ENCODE results near the gene WNT1. TPM values are rescaled to one million over a fixed set of nuclear protein-coding genes. Genes with fewer than 3 reads are reported as not detected.

The WNT1 gene
- total RNA-seq, 4 donors from 2014 or later = not detected

DNA sequence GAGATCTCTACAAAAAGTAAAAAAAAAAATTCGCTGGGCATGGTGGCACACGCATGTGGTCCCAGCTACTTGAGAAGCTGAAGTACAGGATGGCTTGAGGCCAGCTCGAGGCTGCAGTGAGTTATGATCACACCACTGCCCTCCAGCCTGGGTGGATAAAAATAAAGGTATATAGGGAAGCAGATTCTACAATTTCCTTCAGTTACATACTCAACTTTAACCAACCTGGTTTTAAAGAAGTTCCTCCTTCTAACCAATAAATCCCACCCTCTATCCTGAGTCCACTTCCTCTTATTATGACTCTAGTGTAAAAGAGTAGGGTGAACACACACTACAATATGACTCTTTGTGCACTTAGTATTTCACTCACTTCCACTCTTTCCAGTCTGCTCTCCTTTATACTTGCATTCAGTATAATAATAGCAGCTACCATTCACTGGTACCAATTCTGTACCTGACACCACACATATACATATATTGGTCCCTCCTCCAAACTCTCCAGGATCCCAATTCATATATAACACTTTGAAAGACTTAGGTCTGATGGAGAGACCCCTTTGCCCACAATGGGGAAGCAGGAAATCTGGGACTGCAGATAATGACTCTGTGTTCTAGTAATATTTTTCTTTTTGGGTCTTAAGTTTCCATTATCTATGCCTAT, 23.2 kb upstream of the WNT1 start:
- in situ Hi-C loops (cut with MboI; ENCODE audit: low pct_ligation_motif_present in 1 of 4, low pct_unique_long_range_greater_than_20kb in 1 of 4, low sequenced_read_pairs in 3 of 4) = no loop called here
- intact Hi-C loops (cut with DNase I; ENCODE audit: low total_unique reads) = loop anchor here (1.0 kb wide), 1 partner anchor 19 kb away; no protein-coding TSS in a partner anchor
- H3K9me3 ChIP-seq = no peaks in the 10 kb centered on the region
- no peaks in the 10 kb centered on the region for H3K27me3 ChIP-seq
- no peak overlapping the region for H3K4me3 ChIP-seq
- TF ChIP-seq POLR2AphosphoS5 (IDR thresholded peaks at IDR 0.05) (no peak), EP300 (IDR thresholded peaks at IDR 0.05; ENCODE audit: low read depth) (no peak), POLR2A (IDR thresholded peaks at IDR 0.05) (no peak)
- TF ChIP-seq, protein P1, sequence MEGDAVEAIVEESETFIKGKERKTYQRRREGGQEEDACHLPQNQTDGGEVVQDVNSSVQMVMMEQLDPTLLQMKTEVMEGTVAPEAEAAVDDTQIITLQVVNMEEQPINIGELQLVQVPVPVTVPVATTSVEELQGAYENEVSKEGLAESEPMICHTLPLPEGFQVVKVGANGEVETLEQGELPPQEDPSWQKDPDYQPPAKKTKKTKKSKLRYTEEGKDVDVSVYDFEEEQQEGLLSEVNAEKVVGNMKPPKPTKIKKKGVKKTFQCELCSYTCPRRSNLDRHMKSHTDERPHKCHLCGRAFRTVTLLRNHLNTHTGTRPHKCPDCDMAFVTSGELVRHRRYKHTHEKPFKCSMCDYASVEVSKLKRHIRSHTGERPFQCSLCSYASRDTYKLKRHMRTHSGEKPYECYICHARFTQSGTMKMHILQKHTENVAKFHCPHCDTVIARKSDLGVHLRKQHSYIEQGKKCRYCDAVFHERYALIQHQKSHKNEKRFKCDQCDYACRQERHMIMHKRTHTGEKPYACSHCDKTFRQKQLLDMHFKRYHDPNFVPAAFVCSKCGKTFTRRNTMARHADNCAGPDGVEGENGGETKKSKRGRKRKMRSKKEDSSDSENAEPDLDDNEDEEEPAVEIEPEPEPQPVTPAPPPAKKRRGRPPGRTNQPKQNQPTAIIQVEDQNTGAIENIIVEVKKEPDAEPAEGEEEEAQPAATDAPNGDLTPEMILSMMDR (IDR thresholded peaks at IDR 0.05) = no peak
- peak overlapping the region in 3 of 4 donors; percentile 83 to 94 (median 88) for H3K27ac ChIP-seq
- H3K36me3 ChIP-seq = no peaks in the 10 kb centered on the region
- WGBS, 2 donors (ENCODE audit: low coverage in 1 of 2) = 71 to 83% methylated on average over 3 of the region's 3 CpGs
- no peak for DNase-seq
- H3K4me1 ChIP-seq = peaks cover 6 to 34% (median 23%) of the 10 kb centered on the region in 4 donors

DNA sequence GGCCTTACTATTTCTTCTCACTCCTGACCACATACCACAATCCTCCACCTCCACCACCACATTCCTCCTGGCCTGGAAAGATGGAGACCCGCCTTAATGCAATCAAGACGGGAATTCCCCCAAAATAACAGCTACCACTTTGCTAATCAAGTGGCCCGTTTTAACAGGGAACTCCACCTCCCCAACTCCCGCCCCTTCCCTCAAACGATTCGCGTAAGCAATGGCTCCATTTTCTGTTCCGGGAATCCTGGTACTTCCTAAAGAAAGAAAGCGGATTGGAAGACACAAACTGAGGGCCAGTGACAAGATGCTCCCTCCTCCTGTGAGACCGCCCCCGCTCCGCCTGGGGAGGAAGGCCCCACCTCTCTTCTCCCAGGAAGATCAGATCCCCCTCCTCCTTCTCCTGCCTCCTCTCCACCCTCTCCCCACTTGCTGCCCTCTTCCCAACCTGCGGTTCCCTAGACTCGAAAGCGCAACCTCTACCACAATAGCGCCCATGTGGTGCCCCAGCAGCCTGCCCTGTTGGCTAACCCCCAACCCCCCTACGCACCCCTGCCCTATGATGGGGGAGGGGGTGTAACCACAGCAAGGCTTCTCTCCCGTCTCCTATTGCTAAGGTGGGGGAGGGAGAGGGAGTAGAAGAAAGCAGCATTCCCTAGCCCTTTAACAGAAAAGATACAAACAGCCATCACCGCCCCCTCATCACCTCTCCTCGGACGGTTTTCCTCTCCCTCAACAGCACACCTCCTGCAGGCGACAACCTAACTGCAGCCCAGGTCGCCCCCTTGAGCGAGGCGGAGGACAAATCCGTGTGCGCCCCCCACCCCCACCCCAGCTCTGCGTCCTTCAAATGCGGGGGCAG, 21.6 kb upstream of the WNT1 start:
- in situ Hi-C loops (cut with MboI; ENCODE audit: low pct_ligation_motif_present in 1 of 4, low pct_unique_long_range_greater_than_20kb in 1 of 4, low sequenced_read_pairs in 3 of 4) = no loop called here
- Histone ChIP-seq H3K27me3 (no peaks in the 10 kb centered on the region), H3K27ac (peak overlapping the region; percentile 83 to 94 (median 90)), H3K4me1 (peaks cover 6 to 34% (median 23%) of the 10 kb centered on the region in 4 donors), H3K4me3 (peak overlapping the region; percentile 59 to 96 (median 80)), H3K9me3 (no peaks in the 10 kb centered on the region), H3K36me3 (no peaks in the 10 kb centered on the region)
- TF ChIP-seq POLR2AphosphoS5 (IDR thresholded peaks at IDR 0.05) (peak; percentile 21 to 35 (median 28)), EP300 (IDR thresholded peaks at IDR 0.05; ENCODE audit: low read depth) (no peak), POLR2A (IDR thresholded peaks at IDR 0.05) (no peak)
- TF ChIP-seq, protein P1 (IDR thresholded peaks at IDR 0.05) = peak in 1 of 5 experiments; percentile 36
- intact Hi-C loops (cut with DNase I; ENCODE audit: low total_unique reads) = no loop called here
- peak; percentile 84 for DNase-seq
- 1 to 4% methylated on average over 7 to 28 of the region's 29 CpGs for WGBS, 2 donors (ENCODE audit: low coverage in 1 of 2)

DNA sequence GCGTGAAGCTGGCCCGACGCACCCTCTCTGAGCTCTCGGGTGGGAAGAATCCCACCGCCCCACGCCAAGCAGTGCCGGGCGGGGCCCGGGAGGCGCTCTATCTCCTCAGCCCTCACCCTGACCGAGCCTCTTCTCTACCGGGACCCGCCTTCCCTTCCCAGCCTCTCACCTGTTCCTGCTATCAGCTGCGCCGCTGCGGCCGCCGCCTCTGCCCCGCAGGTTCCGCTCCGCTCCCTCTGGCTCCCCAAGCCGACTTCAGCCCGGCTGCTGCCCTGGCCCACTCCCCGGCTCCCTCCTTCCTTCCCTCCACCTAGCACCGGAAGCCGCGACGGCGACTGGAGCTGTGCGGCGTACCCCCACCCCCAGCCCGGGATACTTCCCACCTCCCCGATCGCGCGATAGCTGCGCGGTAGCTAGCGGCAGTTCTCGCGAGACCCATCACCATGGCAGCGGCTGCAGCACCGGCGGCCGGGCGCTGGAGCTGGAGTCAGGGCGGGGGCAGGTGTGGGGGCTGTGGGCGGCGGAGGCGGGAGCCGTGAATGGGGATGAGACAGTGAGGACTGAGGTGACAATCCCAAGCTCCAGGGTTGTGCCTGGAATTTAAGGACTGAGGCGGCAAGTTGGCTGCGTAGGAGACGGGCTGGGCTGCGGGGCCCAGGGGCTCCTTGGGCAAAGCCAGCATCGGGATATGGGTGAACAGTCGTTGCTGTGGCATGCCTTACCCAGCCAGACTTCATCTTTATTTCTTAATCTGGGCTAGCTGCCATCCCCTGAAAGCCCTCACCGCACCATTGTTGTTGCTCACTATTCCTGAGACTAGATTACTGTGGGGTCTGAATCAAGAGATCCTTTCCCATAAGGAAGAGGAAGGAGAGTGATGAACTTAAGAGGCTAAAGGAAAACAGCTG, 20.7 kb upstream of the WNT1 start, which contains the start of gene ARF3:
Gene ARF3, minus strand, starts transcription at position 347 of the 908 bp plus-strand sequence. CDS start 16,392 bp downstream, outside the sequence.
- DNase-seq = peak; percentile 96
- no peaks in the 10 kb centered on the region for H3K36me3 ChIP-seq
- intact Hi-C loops (cut with DNase I; ENCODE audit: low total_unique reads) = no loop called here
- in situ Hi-C loops (cut with MboI; ENCODE audit: low pct_ligation_motif_present in 1 of 4, low pct_unique_long_range_greater_than_20kb in 1 of 4, low sequenced_read_pairs in 3 of 4) = no loop called here
- peak within 1 kb of the TSS; percentile 59 to 96 (median 80) for H3K4me3 ChIP-seq
- TF ChIP-seq POLR2A (IDR thresholded peaks at IDR 0.05) = peak; percentile 90
- TF ChIP-seq EP300 (IDR thresholded peaks at IDR 0.05; ENCODE audit: low read depth) = no peak
- peak; percentile 90 to 93 (median 91) for TF ChIP-seq POLR2AphosphoS5 (IDR thresholded peaks at IDR 0.05)
- TF ChIP-seq, protein P1 (IDR thresholded peaks at IDR 0.05) = no peak
- peak within 1 kb of the TSS; percentile 83 to 94 (median 90) for H3K27ac ChIP-seq
- WGBS, 2 donors (ENCODE audit: low coverage in 1 of 2) = 0 to 1% methylated on average over 3 to 55 of the region's 58 CpGs
- H3K4me1 ChIP-seq = peaks cover 6 to 34% (median 23%) of the 10 kb centered on the region in 4 donors
- H3K27me3 ChIP-seq = no peaks in the 10 kb centered on the region
- H3K9me3 ChIP-seq = no peaks in the 10 kb centered on the region

Data from transverse colon (tissue), 4 donors.